Right lobe of liver (tissue), 4 donors: ENCODE data around the gene ATXN1.

ENCODE experiments used
- CTCF ChIP-seq, 4 donors: fragments of 200-600 bp in 3 of 4; fragments of 450-650 bp in 1 of 4; IDR thresholded peaks; one replicate each; pipeline versions ENCODE4 v1.5.1 to v1.8.0; 2016 to 2022; ENCODE audit warnings: antibody characterized with exemption in 4 of 4, mild to moderate bottlenecking in 2 of 4
- POLR2A ChIP-seq: fragments of 450-650 bp; IDR thresholded peaks from one replicate; pipeline ENCODE4 v1.6.1; 2017; ENCODE audit warnings: antibody characterized with exemption, mild to moderate bottlenecking
- donor health status: DM: no; HTN: no; CAD: no.
- donor health status: DM: no; HTN: no; CAD: no.
- donor health status: DM: no; HTN: yes; CAD: no.

DNA sequence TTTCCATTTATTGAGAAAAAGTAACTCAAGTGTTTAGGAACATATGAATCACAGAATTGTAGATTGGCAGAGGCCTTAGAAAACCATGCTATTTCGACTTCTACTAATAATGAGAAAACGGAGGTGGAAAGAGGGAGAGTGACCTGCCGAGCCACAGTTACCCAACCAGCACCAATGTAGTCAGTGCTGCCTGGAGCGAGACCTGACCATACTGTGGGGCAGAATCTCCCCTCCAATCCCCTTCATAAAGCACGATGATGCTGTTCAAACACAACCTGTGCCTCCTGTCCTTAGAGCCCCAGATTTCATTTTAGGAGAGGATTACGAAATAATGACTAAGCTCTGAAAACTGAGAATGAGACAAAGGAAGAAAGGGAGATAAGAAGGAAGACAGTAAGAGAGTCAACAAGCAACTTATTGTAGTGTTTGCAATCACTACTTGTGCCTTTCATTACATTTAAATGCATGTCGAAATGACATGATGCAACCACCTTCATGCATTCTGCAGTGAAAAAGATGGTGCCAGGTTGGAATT lies 70.6 kb downstream of the ATXN1 start:
- no peak for TF ChIP-seq POLR2A
- no peak for TF ChIP-seq CTCF (IDR thresholded peaks at IDR 0.05)
